ENCODE measurements around the gene FAM193A. TPM values are rescaled to one million over a fixed set of nuclear protein-coding genes. Genes with fewer than 3 reads are reported as not detected.
A peak's percentile ranks its signal among the peaks of the same experiment; 100 is the strongest.

Gene FAM193A, protein sequence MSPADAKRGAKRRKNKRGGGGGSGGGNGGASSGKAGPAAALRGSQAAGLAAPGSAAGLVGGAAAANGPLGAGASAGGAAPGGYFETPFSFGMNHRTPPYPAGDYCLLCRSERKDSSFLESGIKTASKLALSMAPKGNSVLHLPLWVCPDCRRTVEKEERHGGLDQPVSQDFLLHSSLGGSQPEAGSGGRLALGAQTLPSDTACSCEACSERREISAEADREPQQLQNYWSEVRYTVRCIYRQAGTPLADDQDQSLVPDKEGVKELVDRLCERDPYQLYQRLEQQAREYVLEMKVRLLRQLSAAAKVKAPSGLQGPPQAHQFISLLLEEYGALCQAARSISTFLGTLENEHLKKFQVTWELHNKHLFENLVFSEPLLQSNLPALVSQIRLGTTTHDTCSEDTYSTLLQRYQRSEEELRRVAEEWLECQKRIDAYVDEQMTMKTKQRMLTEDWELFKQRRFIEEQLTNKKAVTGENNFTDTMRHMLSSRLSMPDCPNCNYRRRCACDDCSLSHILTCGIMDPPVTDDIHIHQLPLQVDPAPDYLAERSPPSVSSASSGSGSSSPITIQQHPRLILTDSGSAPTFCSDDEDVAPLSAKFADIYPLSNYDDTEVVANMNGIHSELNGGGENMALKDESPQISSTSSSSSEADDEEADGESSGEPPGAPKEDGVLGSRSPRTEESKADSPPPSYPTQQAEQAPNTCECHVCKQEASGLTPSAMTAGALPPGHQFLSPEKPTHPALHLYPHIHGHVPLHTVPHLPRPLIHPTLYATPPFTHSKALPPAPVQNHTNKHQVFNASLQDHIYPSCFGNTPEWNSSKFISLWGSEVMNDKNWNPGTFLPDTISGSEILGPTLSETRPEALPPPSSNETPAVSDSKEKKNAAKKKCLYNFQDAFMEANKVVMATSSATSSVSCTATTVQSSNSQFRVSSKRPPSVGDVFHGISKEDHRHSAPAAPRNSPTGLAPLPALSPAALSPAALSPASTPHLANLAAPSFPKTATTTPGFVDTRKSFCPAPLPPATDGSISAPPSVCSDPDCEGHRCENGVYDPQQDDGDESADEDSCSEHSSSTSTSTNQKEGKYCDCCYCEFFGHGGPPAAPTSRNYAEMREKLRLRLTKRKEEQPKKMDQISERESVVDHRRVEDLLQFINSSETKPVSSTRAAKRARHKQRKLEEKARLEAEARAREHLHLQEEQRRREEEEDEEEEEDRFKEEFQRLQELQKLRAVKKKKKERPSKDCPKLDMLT (N-terminal part only)
- 13.5 TPM for polyA plus RNA-seq (2013, experiment 1 of 2)
- 13.9 TPM for polyA plus RNA-seq (2013, experiment 2 of 2)

DNA sequence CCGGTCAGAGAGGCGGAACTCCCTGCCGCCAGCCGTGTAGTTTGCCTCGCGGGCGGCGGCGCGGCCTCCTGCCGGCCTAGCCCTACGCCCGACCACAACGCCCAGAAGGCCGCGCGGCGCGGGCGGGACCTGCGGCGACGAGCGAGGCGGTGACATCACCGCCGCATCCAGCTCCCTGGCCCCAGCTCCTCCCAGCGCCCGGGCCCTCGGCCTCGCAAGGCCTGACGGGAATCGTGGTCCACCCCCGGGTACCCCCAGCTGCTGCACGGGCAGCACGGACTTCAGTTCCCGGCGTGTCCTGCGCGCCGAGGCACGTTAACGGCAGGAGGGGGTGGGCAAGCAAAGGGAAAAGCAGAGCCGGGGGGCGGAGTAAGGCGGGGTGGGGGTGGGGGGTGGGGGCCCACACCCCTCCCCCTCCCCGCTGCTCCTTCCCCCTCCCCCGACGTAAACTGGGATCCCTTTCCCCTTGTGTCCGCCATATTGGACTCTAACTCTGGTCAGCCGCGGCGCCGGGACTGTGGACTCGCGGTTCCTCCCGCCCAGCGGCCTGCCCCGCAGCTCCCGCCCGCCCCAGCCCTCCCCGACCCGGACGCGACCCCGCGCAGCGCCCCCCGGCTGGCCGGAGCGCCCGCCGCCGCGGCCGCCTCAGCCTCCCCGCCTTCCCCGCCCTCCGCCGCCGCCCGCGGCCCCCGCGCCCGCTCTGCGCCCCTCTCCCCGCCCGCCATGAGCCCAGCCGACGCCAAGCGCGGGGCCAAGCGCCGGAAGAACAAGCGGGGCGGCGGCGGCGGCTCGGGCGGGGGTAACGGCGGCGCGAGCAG lies at the start of gene FAM193A:
FAM193A (plus strand) TSS at position 455 of the 818 bp plus-strand sequence; CDS start at position 724, 269 bp downstream.
- peak; percentile 100 for DNase-seq
- Histone ChIP-seq H3K56ac (ENCODE audit: low read length) (peak within 1 kb of the TSS; percentile 97), H3K27ac (ENCODE audit: low read depth, low read length) (peak within 1 kb of the TSS; percentile 95), H3K4me2 (ENCODE audit: low read length) (peak within 1 kb of the TSS; percentile 95), H2BK120ac (ENCODE audit: low read depth, low read length) (peak within 1 kb of the TSS; percentile 93), H4K5ac (ENCODE audit: low read length) (no peak within 1 kb of the TSS), H3K9ac (ENCODE audit: low read length) (peak within 1 kb of the TSS; percentile 98), H3K79me2 (ENCODE audit: control insufficient read depth, insufficient read depth, low read length) (peaks cover 38% of the 10 kb centered on the region), H3K27me3 (ENCODE audit: insufficient read depth, low read length, poor library complexity) (no peaks in the 10 kb centered on the region), H2BK5ac (ENCODE audit: low read length) (peak within 1 kb of the TSS; percentile 65), H3K18ac (ENCODE audit: low read length) (peak within 1 kb of the TSS; percentile 99), H3K36me3 (ENCODE audit: control insufficient read depth, insufficient read depth, low read length) (no peaks in the 10 kb centered on the region), H2BK15ac (replicated peaks; ENCODE audit: low read depth) (no peak within 1 kb of the TSS), H3K4me3 (ENCODE audit: low read length) (peak within 1 kb of the TSS; percentile 93), H3K23ac (ENCODE audit: low read length) (peak within 1 kb of the TSS; percentile 89), H2AK5ac (ENCODE audit: low read length) (no peak within 1 kb of the TSS), H3K79me1 (ENCODE audit: low read length) (no peaks in the 10 kb centered on the region), H3K4ac (ENCODE audit: low read depth, low read length) (peak within 1 kb of the TSS; percentile 96), H3K4me1 (ENCODE audit: control insufficient read depth, low read depth, low read length) (no peaks in the 10 kb centered on the region), H4K8ac (ENCODE audit: low read depth, low read length) (peak within 1 kb of the TSS; percentile 78)
- no CpG with 5 or more reads among the region's 106 CpGs for WGBS (ENCODE audit: extremely low coverage, insufficient coverage, low lambda C conversion rate)

DNA sequence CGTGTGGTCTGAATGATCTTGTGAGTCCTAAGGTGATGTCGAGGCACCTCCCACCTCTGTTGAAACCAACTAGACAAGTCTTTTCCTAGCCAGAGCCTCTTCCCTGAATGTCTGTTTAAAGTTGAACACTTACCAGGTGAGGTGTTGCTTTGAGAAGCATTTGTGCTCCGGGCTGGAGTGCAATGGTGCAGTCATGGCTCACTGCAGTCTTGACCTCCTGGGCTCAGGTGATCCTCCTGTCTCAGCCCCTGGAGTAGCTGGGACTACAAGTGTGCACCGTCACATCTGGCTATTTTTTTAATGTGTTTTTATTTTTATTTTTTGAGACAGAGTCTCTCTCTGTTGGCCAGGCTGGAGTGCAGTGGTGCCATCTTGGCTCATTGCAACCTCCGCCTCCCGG lies 49.5 kb upstream of the FAM193A start:
- Histone ChIP-seq H3K4ac (ENCODE audit: low read depth, low read length) (no peak overlapping the region), H3K23ac (ENCODE audit: low read length) (no peak overlapping the region), H2BK5ac (ENCODE audit: low read length) (no peak overlapping the region), H3K27me3 (ENCODE audit: insufficient read depth, low read length, poor library complexity) (no peaks in the 10 kb centered on the region), H2AK5ac (ENCODE audit: low read length) (no peak overlapping the region), H3K4me3 (ENCODE audit: low read length) (no peak overlapping the region), H3K56ac (ENCODE audit: low read length) (no peak overlapping the region), H4K5ac (ENCODE audit: low read length) (no peak overlapping the region), H2BK15ac (replicated peaks; ENCODE audit: low read depth) (no peak overlapping the region), H3K18ac (ENCODE audit: low read length) (no peak overlapping the region), H3K79me1 (ENCODE audit: low read length) (peaks cover 31% of the 10 kb centered on the region), H3K4me2 (ENCODE audit: low read length) (no peak overlapping the region), H3K36me3 (ENCODE audit: control insufficient read depth, insufficient read depth, low read length) (peaks cover 5% of the 10 kb centered on the region), H3K9ac (ENCODE audit: low read length) (no peak overlapping the region), H4K8ac (ENCODE audit: low read depth, low read length) (no peak overlapping the region), H2BK120ac (ENCODE audit: low read depth, low read length) (no peak overlapping the region), H3K4me1 (ENCODE audit: control insufficient read depth, low read depth, low read length) (peaks cover 15% of the 10 kb centered on the region), H3K79me2 (ENCODE audit: control insufficient read depth, insufficient read depth, low read length) (peaks cover 87% of the 10 kb centered on the region), H3K27ac (ENCODE audit: low read depth, low read length) (no peak overlapping the region)
- no peak for DNase-seq
- WGBS (ENCODE audit: extremely low coverage, insufficient coverage, low lambda C conversion rate) = no CpG with 5 or more reads among the region's 6 CpGs

DNA sequence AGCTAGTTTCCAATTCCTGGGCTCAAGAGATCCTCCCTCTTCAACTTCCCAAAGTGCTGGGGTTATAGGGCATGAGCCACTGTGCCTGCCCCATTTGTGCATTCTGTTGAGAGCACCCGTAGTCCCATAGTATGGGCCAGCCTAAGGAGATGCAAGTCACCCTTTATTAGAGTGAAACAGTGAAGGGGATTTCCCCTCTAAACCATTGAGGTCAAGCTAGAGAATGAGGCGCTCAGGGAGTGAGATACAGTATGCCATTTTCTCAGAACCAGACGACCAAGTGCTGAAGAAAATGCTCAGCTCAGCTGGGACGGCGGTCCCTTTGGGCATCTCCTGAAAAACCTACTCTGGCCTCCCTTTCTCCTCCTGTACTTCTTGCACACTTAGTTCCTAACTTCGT lies 48.8 kb upstream of the FAM193A start:
- Histone ChIP-seq H3K36me3 (ENCODE audit: control insufficient read depth, insufficient read depth, low read length) (peaks cover 7% of the 10 kb centered on the region), H3K4ac (ENCODE audit: low read depth, low read length) (no peak overlapping the region), H4K8ac (ENCODE audit: low read depth, low read length) (no peak overlapping the region), H3K27ac (ENCODE audit: low read depth, low read length) (no peak overlapping the region), H3K9ac (ENCODE audit: low read length) (no peak overlapping the region), H3K27me3 (ENCODE audit: insufficient read depth, low read length, poor library complexity) (no peaks in the 10 kb centered on the region), H3K23ac (ENCODE audit: low read length) (peak overlapping the region; percentile 17), H3K56ac (ENCODE audit: low read length) (no peak overlapping the region), H3K79me1 (ENCODE audit: low read length) (peaks cover 33% of the 10 kb centered on the region), H3K4me2 (ENCODE audit: low read length) (no peak overlapping the region), H2BK15ac (replicated peaks; ENCODE audit: low read depth) (no peak overlapping the region), H3K4me1 (ENCODE audit: control insufficient read depth, low read depth, low read length) (peaks cover 13% of the 10 kb centered on the region), H2AK5ac (ENCODE audit: low read length) (no peak overlapping the region), H2BK120ac (ENCODE audit: low read depth, low read length) (no peak overlapping the region), H3K79me2 (ENCODE audit: control insufficient read depth, insufficient read depth, low read length) (peaks cover 87% of the 10 kb centered on the region), H2BK5ac (ENCODE audit: low read length) (no peak overlapping the region), H3K18ac (ENCODE audit: low read length) (no peak overlapping the region), H3K4me3 (ENCODE audit: low read length) (no peak overlapping the region), H4K5ac (ENCODE audit: low read length) (no peak overlapping the region)
- WGBS (ENCODE audit: extremely low coverage, insufficient coverage, low lambda C conversion rate) = no CpG with 5 or more reads among the region's 6 CpGs
- DNase-seq = no peak

DNA sequence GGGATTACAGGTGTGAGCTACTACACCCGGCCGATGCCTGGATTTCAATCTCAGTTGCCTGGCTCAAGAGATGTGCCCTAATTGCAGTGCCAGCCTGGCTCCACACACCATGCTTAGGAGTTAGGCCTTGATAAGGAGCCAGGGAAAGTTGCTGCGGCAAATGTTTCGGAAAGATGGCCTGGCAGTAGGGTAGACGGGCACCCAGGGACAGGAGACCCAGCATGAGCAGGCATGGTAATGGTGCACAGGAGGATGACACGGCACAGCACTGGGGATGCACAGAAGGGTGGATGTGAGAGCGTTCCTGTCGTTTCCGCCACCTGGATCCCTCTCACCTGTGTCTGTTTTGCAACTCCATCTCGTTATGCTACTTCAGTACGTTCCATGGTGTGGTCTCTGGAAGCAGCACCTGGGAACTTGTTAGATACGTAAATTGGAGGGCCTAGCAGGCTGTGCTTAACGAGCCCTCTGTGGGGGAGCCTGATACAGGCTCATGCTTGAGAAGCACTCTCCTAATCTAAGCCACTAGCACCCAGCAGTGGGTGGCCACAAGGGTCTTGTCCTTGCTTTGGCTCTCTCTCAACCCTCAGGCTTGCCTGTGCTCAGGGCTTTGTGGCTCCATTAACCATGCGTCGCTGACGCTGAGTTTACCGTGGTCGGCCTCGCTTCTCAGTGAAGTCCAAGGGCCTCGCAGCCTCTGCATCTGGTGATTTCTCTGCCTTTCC lies 47.2 kb upstream of the FAM193A start:
- Histone ChIP-seq H3K79me2 (ENCODE audit: control insufficient read depth, insufficient read depth, low read length) (peaks cover 81% of the 10 kb centered on the region), H3K36me3 (ENCODE audit: control insufficient read depth, insufficient read depth, low read length) (peaks cover 13% of the 10 kb centered on the region), H2BK15ac (replicated peaks; ENCODE audit: low read depth) (no peak overlapping the region), H4K8ac (ENCODE audit: low read depth, low read length) (no peak overlapping the region), H3K27me3 (ENCODE audit: insufficient read depth, low read length, poor library complexity) (no peaks in the 10 kb centered on the region), H3K79me1 (ENCODE audit: low read length) (peaks cover 36% of the 10 kb centered on the region), H2BK120ac (ENCODE audit: low read depth, low read length) (no peak overlapping the region), H2BK5ac (ENCODE audit: low read length) (no peak overlapping the region), H3K4me3 (ENCODE audit: low read length) (no peak overlapping the region), H3K56ac (ENCODE audit: low read length) (peak overlapping the region; percentile 1), H3K18ac (ENCODE audit: low read length) (no peak overlapping the region), H3K27ac (ENCODE audit: low read depth, low read length) (no peak overlapping the region), H2AK5ac (ENCODE audit: low read length) (no peak overlapping the region), H3K4me2 (ENCODE audit: low read length) (no peak overlapping the region), H4K5ac (ENCODE audit: low read length) (no peak overlapping the region), H3K9ac (ENCODE audit: low read length) (peak overlapping the region; percentile 9), H3K23ac (ENCODE audit: low read length) (no peak overlapping the region), H3K4me1 (ENCODE audit: control insufficient read depth, low read depth, low read length) (peaks cover 13% of the 10 kb centered on the region), H3K4ac (ENCODE audit: low read depth, low read length) (no peak overlapping the region)
- DNase-seq = peak; percentile 36
- WGBS (ENCODE audit: extremely low coverage, insufficient coverage, low lambda C conversion rate) = no CpG with 5 or more reads among the region's 20 CpGs

Data from mesendoderm (in vitro differentiated cells).